Fibroblast of pulmonary artery (primary cell): ENCODE data around the gene MVB12B.

Experiments used
- DNase-seq: peaks from one replicate; pipeline ENCODE4 v3.0.0-alpha.2; 2010; ENCODE audit warnings: low read depth
- H3K4me3 ChIP-seq: replicated peaks from 2 replicates; pipeline ENCODE4 v1.5.1; 2011; ENCODE audit warnings: low read depth, mild to moderate bottlenecking, control low read depth, low read length, moderate library complexity
- CTCF ChIP-seq: IDR thresholded peaks from 2 replicates; pipeline ENCODE4 v1.5.1; 2011; ENCODE audit warnings: mild to moderate bottlenecking, control low read depth, low read length, inconsistent platforms; ENCODE audit errors: missing control alignments

MVB12B gene

DNA sequence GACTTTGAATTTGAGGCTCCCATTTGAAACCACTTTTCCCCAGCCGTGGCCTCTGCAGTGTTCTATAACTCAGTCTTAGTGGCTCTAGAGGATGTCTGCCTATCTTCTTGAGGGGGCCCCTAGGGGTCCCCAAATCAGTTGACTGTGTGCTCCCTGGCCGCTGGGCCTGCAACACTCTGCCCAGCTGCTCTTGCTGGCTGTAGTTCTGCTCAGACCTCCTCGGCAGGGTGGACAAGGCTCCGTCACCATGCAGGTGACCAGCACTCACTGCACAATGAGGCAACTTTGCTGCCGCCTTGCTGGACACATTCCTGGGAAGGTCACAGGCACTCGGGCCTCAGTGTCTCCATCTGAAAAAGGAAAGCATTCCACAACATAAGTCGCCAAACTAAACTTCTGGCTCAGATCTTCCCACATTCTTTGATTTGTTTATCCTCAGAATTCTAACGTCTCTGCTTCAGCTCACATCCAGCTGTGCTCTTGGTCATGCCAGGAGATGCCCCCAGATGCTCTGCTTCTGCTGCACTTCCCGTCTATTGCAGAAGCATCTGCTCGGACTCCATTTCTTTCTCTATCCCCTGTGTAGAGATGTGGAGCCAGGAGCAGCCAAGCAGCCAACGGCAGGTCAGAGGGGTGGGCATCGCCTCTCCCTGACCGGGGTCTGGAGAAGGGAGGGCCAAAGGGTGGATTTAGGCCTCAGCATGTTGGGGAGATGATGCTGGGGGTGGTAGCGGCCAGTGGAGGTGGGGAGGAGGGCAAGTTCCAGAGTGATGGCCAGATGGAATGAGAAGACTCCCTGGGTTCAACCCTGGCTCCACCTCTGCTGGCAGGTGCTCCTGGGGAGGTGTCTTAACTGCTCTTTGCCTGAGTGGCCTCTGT is 133.6 kb downstream of the MVB12B start:
- TF ChIP-seq CTCF: no peak
- DNase-seq: no peak
- H3K4me3 ChIP-seq: no peak overlapping the region

- no peak for DNase-seq
- no peak for TF ChIP-seq CTCF
- H3K4me3 ChIP-seq: no peak overlapping the region
These were observed 134.4 kb downstream of the MVB12B start for GRCh38 chr9:126461029-126461428.

DNA sequence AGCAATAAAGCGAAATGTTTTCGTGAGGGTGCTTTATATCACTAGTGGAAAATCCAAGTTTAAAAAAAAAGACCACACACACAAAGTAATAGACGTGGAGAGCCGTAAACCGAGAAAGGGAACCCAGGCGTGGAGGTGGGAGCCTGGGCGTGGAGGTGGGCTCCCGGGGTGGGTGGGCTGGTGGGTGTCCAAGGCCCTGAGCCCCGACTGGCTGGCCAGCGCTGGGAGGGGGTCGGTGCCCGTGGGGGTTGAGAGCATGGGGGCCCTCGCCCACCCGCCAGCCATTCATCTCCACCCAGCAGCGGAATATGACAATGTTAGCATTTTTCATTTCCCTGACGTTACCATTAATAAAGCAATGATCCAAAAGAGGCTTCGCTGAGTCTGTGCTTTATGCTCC is 135.0 kb downstream of the MVB12B start:
- no peak overlapping the region for H3K4me3 ChIP-seq
- no peak for DNase-seq
- no peak for TF ChIP-seq CTCF

DNA sequence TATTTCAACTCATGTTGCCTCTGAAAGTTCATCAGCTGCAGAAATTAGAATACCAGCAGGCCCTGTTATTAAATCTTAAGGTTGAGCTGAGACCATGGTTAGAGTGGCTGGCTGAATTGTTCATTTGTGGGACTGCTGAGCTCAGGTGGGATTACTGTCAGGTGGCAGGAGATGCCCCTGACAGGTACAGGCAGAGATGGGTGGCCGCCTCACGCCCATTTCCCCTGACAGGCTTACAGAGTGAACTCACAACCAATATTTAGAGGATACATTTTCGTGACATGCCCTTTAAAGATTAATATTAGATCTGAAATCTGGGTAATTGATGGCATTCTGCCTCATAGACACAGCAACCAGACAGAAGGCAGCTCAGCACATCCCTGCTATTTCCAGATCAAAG is 136.0 kb downstream of the MVB12B start:
- DNase-seq: no peak
- no peak overlapping the region for H3K4me3 ChIP-seq
- no peak for TF ChIP-seq CTCF

- no peak overlapping the region for H3K4me3 ChIP-seq
- DNase-seq: no peak
- no peak for TF ChIP-seq CTCF
These were observed 136.8 kb downstream of the MVB12B start for GRCh38 chr9:126463426-126463825.

DNA sequence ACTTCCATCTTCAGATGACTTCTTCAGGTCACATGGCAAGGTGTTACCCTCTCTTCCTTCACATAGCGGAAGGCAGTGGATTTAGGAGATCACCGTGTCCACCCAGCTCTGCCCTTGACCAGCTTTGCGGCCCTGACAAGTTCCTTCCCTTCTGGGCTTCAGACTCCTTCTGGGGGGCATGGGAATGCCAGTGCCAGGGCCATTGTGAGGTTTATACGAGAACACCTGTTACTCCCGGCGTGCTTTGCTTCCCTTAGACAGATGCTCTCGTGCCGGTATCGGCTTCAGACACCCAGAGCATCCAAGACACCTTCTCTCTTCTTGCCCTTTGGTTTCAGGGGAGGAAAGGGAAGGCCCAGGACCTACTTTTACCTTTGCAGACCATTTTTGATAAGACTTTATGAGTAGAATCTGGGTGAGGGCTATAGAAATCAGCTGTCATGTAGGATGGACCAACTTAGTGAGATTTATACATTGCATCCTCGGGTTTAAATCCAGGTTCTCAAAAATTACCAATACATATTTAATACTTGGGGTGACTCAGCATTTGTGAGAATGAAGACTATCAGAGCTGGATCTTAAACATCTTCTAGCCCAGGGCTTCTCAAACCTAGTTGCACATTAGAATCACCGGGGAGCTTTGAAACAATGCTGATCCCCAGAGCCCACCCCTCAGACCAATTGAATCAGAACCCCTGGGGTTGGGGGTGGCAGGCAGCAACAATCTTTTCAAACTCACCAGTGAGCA is 138.2 kb downstream of the MVB12B start:
- DNase-seq: no peak
- no peak for TF ChIP-seq CTCF
- no peak overlapping the region for H3K4me3 ChIP-seq
